ENCODE measurements around the gene GCLC. TPM values are rescaled to one million over a fixed set of nuclear protein-coding genes. Genes with fewer than 3 reads are reported as not detected.
A peak's percentile ranks its signal among the peaks of the same experiment; 100 is the strongest.

GCLC gene
- total and polyA plus RNA-seq, 3 donors from 2014 or later: 20.1 to 44.4 (median 37.6) TPM

- TF ChIP-seq POLR2A (IDR thresholded peaks at IDR 0.05) (no peak), CTCF (IDR thresholded peaks at IDR 0.05) (no peak)
- intact Hi-C loops (cut with DNase I; ENCODE audit: low total_unique reads): no loop called here
- peaks cover 14% of the 10 kb centered on the region for H3K4me1 ChIP-seq
- no peak for DNase-seq
- H3K27me3 ChIP-seq: no peaks in the 10 kb centered on the region
- H3K4me3 ChIP-seq: no peak overlapping the region
- no peak overlapping the region for H3K27ac ChIP-seq
- no peaks in the 10 kb centered on the region for H3K36me3 ChIP-seq (ENCODE audit: low read depth, missing control alignments)
- H3K9me3 ChIP-seq: no peaks in the 10 kb centered on the region
- WGBS, 2 donors: 81 to 88% methylated on average over 1 of the region's 1 CpG
Measured at GRCh38 chr6:53476964-53477363, 67.9 kb downstream of the GCLC start.

GRCh38 chr6:53474010-53474409 is 70.9 kb downstream of the GCLC start:
- Histone ChIP-seq H3K27ac (peak overlapping the region; percentile 37 to 60), H3K4me1 (peaks cover 14% of the 10 kb centered on the region), H3K27me3 (no peaks in the 10 kb centered on the region), H3K9me3 (no peaks in the 10 kb centered on the region), H3K36me3 (ENCODE audit: low read depth, missing control alignments) (no peaks in the 10 kb centered on the region), H3K4me3 (no peak overlapping the region)
- DNase-seq: no peak
- no peak for TF ChIP-seq POLR2A (IDR thresholded peaks at IDR 0.05)
- no peak for TF ChIP-seq CTCF (IDR thresholded peaks at IDR 0.05)
- WGBS, 2 donors: 66 to 91% methylated on average over 2 of the region's 2 CpGs
- intact Hi-C loops (cut with DNase I; ENCODE audit: low total_unique reads): no loop called here

- intact Hi-C loops (cut with DNase I; ENCODE audit: low total_unique reads): no loop called here
- peaks cover 28% of the 10 kb centered on the region for H3K4me1 ChIP-seq
- peak overlapping the region in 1 of 2 donors; percentile 16 for H3K27ac ChIP-seq
- H3K27me3 ChIP-seq: no peaks in the 10 kb centered on the region
- no peaks in the 10 kb centered on the region for H3K9me3 ChIP-seq
- no peak for DNase-seq
- 26 to 43% methylated on average over 1 of the region's 1 CpG for WGBS, 2 donors
- no peak overlapping the region for H3K4me3 ChIP-seq
- no peaks in the 10 kb centered on the region for H3K36me3 ChIP-seq (ENCODE audit: low read depth, missing control alignments)
- TF ChIP-seq CTCF (IDR thresholded peaks at IDR 0.05) (no peak), POLR2A (IDR thresholded peaks at IDR 0.05) (no peak)
Measured at GRCh38 chr6:53469163-53469562, 75.7 kb downstream of the GCLC start.

GRCh38 chr6:53466257-53466656 is 78.6 kb downstream of the GCLC start:
- intact Hi-C loops (cut with DNase I; ENCODE audit: low total_unique reads): no loop called here
- H3K27me3 ChIP-seq: no peaks in the 10 kb centered on the region
- peaks cover 16% of the 10 kb centered on the region for H3K4me1 ChIP-seq
- peak overlapping the region in 1 of 2 donors; percentile 9 for H3K27ac ChIP-seq
- no peaks in the 10 kb centered on the region for H3K36me3 ChIP-seq (ENCODE audit: low read depth, missing control alignments)
- WGBS, 2 donors: 42 to 61% methylated on average over 1 of the region's 1 CpG
- TF ChIP-seq CTCF (IDR thresholded peaks at IDR 0.05) (no peak), POLR2A (IDR thresholded peaks at IDR 0.05) (no peak)
- no peak for DNase-seq
- H3K9me3 ChIP-seq: no peaks in the 10 kb centered on the region
- H3K4me3 ChIP-seq: no peak overlapping the region

- Histone ChIP-seq H3K27ac (peak overlapping the region; percentile 9 to 47), H3K4me1 (peaks cover 16% of the 10 kb centered on the region), H3K27me3 (no peaks in the 10 kb centered on the region), H3K9me3 (no peaks in the 10 kb centered on the region), H3K36me3 (ENCODE audit: low read depth, missing control alignments) (no peaks in the 10 kb centered on the region), H3K4me3 (no peak overlapping the region)
- intact Hi-C loops (cut with DNase I; ENCODE audit: low total_unique reads): no loop called here
- 68 to 69% methylated on average over 4 to 5 of the region's 5 CpGs for WGBS, 2 donors
- TF ChIP-seq CTCF (IDR thresholded peaks at IDR 0.05) (no peak), POLR2A (IDR thresholded peaks at IDR 0.05) (no peak)
- no peak for DNase-seq
Measured at GRCh38 chr6:53465732-53466131, 79.2 kb downstream of the GCLC start.

Measured in testis (tissue), 3 donors.